ENCODE measurements around the gene ADAMTSL1.

Gene ADAMTSL1

DNA sequence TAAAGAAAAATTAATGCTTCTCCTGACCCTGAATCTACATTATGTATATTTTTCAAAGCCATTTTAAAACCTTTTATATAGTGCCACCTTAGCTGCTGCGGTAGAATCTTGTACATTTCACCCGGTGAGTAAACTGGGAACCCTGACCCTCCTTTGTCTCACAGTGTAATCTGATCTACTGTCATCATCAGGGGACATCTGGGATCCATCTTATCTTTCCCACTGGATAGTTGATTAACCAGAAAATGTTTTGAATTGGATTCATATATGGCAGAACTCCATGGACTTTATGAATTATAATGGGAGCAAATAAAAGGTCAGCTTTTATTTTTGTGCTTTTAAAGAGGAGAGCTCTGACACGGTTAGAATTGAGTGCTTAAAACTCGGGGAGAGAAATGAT lies 95.0 kb downstream of the ADAMTSL1 start:
- DNase-seq, result no peak

DNA sequence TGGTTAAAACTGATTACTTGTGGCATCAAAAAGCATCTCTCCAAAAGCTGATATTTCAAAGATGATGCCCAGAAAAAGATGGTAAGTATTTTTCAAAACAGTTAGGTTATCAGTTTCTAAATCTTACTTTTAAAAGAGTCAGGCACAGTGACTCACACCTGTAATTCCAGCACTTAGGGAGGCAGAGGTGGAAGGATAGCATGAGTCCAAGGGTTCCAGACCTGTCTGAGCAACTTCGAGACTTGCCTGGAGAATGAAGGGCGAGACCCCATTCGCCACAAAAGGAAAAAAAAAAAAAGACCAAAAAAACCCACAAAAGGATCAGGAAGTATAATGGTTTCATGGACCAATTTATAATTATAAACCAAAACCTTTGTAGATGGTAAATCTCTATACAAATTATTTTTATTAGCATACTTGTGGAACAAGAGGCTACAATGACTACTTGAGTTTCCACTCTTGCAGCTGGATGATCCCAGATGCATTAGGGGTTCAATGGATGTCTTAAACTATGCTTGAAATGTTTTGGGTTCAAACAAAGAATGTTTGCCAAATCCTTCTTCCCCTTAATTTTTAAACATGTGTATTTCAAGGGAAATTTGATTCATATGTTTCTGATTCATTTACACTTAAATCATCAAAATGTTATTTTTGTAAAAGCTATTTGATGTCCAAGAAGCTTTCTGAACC lies 96.1 kb downstream of the ADAMTSL1 start:
- no peak for DNase-seq

DNA sequence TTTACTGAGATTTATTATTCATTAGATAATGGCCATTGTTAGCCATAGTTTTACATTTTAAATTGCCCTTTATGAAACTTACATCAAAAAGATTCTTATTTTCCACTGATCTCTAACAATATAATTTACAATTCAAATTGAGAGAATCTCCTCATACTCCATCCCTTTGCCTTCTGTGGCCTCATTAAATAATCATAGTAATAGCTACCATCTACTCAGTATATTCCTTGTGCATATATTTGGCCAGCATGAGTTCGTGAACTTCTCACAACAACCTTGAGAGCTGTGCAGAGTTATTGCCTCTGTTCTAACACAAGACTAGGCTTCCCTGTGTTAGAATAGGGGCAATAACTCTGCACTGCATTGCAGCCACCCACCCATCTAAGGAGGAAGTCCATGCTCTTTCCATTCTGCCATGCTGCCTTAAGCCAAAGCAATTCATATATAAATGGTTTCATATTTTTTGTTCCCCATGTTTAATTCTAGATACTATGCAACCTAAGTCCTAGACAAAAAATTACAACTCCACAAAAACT lies 99.1 kb downstream of the ADAMTSL1 start:
- DNase-seq, result no peak

DNA sequence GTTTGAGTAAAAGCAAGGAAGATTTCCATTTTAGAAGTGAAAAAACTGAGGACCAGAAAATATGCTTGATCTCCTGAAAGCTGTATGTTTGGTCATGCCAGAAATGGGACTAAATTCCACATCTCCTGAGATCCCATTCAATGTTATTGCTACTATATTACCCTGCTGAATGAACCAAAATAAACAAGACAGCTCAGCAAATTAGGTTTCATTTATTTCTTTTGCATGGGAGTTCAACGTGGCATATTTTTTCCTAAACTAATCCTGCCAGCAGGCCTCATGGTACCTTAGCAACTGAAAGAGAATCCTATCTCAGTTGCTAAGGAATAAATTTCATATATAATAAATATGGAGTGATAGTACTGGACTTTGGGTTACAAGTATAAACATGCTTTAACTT lies 101.7 kb downstream of the ADAMTSL1 start:
- DNase-seq, result no peak

DNA sequence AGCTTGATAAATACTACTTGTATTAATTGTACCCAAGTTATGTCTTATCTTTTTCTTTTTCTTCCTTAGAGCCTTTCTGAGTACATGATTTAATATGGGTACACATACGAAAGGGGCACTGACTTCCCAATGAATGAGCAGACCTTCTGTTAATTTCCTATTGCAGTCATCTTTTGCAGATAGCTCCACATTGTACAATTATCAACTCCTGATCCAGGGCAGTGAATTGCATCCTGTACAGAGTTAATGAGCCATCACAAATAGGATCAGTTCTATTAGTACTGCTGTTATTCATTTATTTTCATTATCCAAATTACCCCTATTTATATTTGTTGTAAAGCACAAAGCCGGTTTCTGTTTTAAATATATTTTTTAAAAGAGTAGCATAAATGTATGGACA lies 105.6 kb downstream of the ADAMTSL1 start:
- no peak for DNase-seq

DNA sequence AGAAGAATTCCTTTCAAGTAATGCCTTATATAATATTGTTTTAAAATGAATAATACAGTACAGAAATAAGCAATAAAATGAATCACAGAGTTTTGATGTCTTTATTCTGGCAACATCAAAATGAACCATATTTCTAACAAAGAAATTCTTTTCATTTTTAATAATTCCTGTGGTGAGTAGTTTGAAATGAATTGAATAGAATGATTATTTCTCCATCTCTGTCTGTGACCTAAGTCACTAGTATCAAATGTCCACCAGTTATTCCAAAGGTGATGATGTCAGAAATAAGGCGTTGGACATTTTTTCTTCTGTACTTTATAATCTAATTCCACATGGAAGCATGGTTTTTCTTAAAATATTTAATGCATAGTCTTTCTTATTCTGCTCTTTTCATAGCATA lies 106.2 kb downstream of the ADAMTSL1 start:
- DNase-seq, result no peak

DNA sequence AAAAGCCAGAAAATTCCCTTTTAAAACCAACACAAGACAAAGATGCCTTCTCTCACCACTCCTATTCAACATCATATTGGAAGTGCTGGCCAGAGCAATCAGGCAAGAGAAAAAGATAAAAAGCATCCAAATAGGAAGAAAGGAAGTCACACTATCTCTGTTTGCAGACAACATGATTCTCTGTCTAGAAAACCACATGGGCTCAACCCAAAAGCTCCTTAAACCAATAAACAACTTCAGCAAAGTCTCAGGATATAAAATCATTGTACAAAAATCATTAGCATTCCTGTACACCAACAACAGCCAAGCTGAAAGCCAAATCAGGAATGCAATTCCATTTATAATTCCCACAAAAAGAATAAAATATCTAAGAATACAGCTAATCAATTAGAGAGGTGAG lies 112.0 kb downstream of the ADAMTSL1 start:
- no peak for DNase-seq

DNA sequence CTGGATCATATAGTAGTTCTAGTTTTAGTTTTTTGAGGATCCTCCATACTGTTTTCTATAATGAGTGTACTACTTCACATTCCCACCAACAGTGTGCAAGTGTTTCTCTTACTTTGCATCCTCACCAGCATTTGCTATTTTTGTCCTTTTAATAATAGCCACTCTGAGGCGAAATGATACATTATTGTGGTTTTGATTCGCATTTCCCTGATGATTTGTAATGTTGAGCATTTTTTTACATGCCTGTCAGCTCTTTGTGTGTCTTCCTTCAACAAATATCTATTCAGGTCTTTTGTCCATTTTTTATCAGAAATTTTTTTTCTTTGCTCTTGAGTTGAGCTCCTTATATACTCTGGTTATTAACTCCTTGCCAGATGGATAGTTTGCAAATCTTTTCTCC lies 114.0 kb downstream of the ADAMTSL1 start:
- DNase-seq, result no peak

DNA sequence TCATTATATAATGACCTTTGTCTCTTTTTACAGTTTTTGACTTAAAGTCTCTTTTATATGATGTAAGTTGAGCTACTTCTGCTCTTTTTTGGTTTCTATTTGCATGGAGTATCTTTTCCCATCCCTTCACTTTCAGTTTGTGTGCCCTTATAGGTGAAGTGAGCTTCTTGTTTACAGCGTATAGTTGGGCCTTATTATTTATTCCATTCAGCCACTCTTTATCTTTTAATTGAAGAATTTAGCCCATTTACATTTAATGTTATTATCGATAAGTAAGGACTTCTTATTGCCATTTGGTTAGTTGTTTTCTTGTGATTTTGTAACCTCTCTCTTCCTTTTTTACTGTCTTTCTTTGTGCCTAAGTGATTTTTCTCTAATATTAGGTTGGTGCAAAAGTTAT lies 117.3 kb downstream of the ADAMTSL1 start:
- DNase-seq, result no peak

DNA sequence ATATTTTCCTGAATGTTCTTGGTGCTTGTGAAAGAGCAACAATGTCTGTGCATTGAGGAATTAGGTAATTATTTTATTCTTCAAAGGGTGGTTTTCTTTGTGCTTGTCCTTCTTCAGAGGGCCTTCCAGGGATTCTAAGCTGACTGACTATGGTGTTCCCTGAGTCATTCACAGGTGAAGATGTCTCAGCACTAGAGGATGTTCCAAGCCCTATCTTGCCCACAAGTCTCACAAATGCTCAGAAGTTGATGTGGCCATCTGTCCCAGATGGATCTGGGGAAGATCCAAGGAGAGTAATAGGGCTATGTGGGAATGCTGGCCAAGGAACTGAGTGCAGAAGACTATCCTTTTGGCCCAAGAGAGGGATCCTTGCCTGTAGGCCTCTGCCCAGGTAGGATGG lies 120.9 kb downstream of the ADAMTSL1 start:
- DNase-seq, result no peak

DNA sequence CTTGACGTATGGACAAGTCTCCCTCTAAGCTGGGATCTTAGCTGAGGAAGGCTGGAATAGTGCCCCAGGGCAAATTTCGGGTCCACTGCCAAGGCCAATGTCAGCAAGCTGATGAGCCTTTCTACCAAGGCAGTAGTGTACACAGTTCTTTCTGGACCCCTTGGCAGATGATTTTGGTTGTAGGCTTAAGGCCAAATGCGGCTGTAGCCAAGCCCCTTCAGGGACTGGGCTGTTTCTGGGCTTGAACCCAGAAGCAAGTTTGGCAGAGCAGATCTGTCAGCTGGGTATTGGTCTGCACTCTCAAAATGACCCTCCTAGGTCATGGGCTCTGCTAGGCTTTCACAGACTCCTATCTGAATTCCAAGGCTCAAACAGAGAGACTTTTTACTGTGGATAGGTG lies 121.6 kb downstream of the ADAMTSL1 start:
- no peak for DNase-seq

DNA sequence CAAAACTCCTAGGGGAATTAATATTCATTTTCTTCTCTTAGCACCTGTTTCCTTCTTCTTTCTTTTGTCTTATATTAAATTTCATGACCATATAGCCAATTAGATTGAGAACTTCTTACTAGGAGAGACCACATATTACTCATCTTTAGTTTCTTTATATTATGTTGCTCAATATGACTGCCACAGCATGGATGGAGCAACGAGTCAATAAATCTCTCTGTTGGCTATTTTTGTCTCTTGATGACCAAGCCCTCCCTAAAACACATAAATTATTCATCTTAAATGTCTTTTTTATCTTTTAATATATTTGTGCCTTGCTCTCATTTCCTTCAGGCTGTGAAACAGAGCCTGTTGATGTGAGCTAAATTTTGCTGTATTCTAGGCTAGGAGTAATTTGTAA lies 123.0 kb downstream of the ADAMTSL1 start:
- no peak for DNase-seq

DNA sequence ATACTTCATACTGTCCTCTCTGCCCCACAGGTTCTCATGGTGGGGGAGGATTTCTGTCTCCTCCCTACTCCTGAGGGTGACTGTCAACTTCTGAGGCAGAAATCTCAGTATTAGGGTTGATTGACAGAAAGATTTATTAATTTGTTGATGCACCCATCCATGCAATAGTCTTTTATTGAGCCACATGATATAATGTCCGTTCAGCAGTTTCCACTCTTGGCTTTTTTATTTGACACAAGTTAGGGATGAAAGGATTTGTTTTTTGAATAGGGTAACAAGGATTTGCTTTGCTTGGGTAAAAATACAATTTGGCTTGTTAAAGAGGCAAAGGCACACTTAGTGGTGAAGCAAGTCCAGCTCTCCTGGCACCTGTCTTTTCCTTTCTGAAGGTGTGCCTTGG lies 125.0 kb downstream of the ADAMTSL1 start:
- DNase-seq, result no peak

DNA sequence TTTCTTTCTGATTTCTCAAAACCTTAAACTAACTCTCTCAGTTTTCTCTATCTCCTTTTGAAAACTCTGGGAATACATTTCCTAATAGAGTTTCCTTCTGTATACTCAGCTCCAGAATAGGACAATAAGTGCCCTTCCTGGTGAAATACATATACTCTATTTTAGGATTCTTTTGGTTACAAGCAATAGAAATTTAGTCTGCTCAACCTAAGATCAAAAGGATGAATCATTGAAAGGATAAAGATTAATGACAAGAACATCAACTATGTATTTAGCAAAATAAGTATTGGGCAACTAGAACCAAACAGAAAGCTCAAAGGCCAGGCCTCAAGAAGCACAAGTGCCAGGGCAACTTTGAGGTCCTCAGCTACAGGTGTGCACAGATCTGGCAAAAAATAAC lies 127.1 kb downstream of the ADAMTSL1 start:
- no peak for DNase-seq

DNA sequence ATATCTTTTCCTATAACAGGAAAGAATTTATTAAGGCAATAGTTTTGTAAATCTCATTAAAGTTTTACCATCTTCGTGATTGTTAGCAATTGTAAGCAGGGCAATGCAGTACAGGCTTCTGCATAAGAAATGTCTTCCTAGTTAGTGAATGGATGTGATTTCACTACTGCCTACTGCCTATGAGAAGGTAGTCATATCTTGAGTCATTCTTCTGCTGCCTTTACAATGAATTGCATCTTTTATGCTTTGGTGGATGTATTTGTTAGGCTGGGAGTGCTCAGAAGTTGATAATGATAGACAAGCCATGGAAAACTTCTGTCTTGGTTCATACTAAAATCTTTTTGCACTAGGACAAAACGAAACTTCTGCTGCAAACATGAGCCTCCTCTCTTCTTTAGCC lies 128.0 kb downstream of the ADAMTSL1 start:
- no peak for DNase-seq

DNA sequence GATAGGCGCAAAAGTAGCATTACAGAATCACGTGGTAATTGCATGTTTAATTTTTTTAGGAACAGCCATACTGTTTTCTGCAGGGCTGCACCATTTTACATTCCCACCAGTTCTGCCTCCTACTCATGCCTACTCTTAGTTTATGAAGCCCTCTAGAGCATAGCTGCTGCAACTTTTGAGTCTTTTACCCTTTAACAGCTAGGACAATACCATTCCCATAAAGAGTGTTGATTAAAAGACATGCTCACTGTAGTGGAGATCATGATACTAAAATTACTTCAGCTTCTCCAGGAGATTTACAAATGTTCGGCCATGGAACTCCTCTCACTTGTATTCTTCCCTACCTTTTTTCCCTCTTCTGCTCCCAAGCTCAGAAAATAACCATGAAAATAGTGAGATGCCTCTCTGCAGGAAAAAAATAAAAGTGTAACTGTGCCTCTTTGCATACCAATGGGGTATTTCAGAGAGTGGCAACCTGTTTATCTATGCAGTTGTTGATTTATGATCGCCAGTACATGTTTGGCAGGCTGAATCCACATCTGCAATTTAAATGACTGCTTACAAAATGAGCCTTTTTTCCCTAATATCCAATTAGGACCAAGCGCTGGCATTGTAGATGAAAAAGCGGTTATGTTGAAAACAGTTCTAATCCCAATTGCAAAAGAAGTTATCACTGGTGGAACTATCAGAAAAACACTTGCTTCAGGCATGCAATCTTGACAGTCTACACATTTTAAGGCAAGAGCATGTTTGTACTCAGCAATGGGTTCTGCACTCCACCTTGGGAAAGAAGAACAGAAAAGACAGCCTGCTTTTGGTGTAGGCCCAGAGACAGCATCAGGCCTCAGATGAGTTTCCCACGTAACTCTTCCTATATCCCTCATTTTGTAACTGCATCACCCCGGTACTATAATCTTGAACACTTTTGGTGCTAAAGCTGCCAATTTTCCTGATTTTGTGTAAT lies 131.1 kb downstream of the ADAMTSL1 start:
- no peak for DNase-seq

DNA sequence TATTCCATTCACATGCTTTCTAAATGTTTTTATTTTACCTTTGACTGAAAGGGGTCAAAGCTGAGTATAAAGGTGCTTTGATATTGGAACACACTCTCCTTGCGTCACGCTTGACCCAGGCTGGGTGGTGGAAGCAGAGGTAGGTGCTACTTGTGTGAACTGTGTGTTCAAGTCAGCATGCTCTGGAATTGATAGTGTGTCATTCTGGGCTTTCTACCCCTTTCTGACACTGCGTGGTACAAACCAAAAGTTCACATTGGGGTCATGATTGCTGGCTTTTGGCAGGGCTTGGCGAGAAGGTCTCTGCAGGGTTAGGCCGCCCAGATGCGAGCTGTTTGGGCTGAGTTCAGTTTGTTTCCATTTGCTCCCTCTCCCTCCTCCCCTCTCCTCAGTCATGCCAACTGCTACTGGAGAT lies 131.8 kb downstream of the ADAMTSL1 start:
- DNase-seq, result no peak

DNA sequence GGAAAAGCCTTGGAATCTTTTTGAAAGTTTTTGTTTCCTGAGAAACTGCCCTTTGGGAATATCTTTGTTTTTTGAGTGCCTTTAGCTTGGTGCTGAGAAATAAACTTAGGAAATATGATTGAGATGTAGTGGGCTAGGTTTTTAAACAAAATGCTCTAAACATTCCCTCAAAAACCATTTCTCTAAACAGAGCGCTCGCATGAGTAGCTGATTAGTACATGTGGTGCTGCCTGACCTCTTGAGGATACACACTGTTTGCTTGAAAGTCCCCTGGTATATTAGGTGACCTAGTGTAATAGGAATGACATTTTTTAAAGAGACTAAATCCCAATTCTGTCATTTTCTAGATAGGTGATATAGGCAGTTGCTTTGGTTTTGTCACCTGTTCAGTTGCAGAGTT lies 132.3 kb downstream of the ADAMTSL1 start:
- DNase-seq, result no peak

DNA sequence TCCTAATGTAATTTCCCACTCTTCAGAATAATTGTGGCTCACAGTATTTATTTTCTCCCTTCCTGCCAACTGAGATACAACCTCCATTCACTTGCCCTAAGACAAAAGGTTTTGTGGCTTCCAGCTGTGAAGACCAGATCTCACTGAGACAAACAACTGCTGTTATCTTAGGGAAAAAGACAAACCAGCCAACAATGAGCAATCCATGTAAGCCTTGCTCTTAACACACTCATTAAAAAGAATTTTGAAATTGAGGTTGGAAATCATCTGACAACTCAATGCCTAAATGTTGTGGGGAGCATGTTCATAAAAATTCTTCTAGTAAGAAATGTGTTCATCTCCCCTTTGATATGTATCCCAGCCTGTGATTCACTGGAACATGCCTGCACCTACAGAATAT lies 132.9 kb downstream of the ADAMTSL1 start:
- DNase-seq, result no peak

DNA sequence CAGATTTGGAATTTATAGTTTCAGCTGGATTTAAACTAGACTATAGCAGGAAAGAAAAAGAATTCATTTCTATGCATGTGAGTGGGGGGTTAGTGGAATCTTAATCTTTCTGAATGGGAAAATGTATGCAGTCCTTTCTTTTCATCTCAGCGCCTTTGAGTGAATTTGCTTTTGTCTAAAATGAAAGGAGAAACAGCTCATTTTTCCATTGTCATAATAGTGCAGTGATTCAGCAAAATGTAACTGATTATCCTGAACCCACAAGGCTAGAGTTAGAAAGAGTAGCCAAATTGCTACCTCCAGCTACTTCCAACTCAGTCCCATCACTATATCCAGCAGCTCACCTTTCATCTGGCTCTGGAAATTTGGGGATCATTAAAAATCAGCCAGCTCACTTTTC lies 134.4 kb downstream of the ADAMTSL1 start:
- no peak for DNase-seq

DNA sequence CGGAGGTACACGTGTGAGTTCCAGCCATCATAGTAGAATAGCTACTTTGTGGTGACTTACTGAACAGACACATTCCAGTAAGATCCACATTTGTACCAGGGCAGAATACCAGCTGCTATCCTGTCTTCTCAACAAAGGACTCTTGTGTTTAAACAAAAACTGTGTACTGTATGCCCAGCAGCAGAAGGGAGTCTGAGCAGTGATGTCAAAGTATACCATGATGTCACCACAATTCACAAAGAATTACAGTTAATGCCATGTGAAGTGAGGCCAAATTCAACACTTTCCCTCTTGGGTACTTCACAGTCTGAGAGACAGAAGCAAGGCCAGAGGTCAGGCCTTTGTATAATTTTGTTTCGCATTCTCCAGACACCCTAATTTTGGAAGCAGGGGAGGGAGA lies 137.0 kb downstream of the ADAMTSL1 start:
- DNase-seq, result no peak

DNA sequence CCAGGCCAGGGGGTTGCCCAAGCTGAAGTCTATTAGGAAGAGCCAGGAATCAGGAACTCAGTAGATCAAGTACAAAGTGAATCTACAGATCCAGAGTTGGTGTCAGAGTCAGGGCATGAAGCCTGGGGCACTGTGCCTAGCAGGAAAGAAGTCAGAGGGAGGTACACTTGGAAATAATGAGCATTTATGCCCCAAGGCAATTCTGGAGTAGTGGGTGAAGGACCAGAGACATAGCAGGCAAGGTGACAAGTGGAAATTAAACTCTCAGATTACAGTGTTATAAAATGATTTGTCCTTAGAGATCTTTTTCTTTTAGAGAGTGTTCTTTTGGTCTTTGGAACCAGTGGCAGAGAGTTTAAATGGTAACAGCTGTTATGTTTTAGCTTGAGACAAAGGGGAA lies 138.0 kb downstream of the ADAMTSL1 start:
- DNase-seq, result no peak

DNA sequence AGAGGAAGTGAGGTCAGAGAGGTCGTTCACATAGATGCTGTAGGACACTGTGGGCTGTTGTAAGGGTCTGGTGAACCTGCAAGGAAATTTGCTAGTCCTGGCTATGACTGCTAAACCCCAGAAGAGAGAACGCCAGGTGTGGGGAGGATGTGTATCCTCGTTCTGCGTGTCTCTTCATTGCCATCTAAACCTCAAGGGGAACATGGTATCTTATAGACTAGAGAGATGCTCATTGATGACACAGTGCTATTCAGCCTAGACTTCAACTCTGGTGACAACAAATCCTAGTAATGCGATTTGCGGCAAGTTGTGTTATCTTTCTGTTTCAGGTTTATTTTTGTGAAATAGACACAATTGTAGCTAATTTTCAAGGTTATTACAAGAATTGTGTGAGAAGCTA lies 140.2 kb downstream of the ADAMTSL1 start:
- DNase-seq, result no peak

DNA sequence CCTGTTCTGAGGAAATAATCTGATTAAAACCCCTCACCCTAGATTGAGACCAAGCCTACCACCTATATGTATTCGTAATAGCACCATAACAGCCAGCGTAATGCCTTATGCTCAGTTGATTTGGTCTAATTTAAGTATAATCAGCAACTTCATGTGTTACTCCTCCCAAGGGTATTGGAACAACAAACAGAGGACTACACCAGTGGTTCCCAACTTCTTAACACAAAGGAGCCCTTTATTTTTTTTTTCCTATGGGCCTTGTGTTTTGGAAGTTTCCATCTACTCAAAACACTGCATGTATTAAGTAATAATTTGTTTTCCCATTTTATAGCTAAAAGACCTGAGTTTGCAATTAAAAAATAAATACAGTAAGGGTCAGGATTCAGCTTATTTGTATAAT lies 140.7 kb downstream of the ADAMTSL1 start:
- DNase-seq, result no peak
